ENCODE results near the gene DECR2.
"Not testable (repeated sequence)": the region's sequence is repeated elsewhere in the genome, so short reads cannot be mapped to it uniquely, and the experiment has no call there.

The DECR2 gene

GRCh38 chr16:379961-380761 is 21.5 kb upstream of the DECR2 start:
- DNase-seq, result no peak

GRCh38 chr16:380762-381011 is 21.0 kb upstream of the DECR2 start:
- no peak for DNase-seq

DNA sequence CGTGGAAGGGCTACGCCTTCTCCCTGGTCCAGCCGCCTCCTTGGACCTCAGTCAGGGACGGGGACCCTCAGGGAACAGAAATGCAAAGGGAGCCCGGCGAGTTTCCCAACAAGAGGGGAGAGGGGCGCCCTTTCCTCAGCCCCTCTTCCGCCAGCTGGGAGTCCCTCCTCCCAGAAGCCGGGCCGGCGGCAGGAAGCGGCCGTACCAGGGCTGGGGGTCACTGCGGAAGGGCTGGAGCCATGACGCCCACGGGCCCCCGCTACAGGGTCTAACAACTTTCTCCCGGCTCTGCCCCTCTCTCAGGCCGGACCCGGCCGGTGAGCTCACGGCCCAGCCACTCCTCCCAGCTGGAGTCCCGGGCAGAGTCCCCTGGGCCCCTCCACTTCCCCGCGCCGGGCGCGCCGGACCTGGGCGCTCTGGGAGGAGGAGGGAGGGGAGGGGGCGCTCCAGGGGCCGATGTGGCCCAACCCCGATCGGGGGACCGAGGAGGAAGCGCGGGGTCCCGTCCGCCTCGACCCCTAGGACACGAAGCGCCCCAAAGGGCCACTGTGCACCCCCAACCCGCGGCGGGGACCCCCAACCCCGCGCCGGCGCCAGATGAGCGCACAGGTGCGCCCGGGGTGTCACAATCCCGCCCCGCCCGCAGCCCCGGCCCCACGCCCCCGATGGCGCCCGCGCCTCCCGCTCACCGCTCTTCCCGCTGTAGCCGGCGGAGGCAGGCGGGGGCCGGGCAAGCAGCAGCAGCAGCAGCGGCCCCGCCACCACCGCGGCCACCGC is 20.5 kb upstream of the DECR2 start:
- DNase-seq, result no peak

GRCh38 chr16:381789-382717 is 19.6 kb upstream of the DECR2 start, which contains the start of gene PGAP6:
TSS of gene PGAP6 (minus strand) at chr16:381978. CDS start at chr16:381821, 157 bp downstream.
- DNase-seq, result peak; percentile 73

DNA sequence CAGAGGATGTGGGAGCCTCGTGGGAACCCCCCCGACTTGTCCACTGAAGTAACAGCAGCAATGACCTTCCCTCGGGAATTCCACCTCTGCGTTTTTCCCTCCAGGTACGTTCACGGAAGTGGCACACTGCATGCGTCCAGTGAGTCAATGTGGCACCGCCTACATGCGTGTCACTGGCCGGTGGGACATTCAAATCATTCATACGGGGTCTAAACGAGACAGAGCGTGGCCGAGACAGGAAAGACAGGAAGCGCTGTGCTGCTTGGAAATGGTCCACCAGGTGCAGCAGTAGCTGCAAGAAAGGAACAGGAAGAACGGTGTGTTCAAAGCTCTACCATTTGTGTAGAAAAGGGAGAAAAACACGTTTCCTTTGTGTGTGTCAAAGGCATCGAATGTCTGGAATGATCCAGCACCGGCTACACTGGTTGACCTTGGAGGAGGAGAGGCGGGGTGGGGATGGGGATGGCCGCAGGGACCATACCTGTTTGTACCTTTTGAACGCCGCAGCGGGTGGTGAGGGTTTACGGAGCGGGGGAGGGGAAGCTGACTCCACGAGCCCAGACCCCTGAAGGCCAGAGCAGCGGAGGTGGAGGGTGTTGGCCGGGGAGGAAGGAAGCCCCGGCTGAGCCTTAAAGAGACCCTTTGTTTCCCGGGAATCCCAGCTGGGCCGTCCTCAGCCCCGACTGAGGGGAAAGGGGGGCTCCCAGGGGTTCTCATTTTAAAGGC is 18.2 kb upstream of the DECR2 start:
- no peak for DNase-seq

- DNase-seq, result no peak
These were observed 15.0 kb upstream of the DECR2 start for GRCh38 chr16:386641-387156.

- DNase-seq, result not testable (repeated sequence)
These were observed 13.7 kb upstream of the DECR2 start for GRCh38 chr16:387761-388666.

- DNase-seq, result no peak
These were observed 12.3 kb upstream of the DECR2 start for GRCh38 chr16:389352-389751.

- peak; percentile 68 for DNase-seq
These were observed 9.8 kb upstream of the DECR2 start for GRCh38 chr16:391885-392335.

DNA sequence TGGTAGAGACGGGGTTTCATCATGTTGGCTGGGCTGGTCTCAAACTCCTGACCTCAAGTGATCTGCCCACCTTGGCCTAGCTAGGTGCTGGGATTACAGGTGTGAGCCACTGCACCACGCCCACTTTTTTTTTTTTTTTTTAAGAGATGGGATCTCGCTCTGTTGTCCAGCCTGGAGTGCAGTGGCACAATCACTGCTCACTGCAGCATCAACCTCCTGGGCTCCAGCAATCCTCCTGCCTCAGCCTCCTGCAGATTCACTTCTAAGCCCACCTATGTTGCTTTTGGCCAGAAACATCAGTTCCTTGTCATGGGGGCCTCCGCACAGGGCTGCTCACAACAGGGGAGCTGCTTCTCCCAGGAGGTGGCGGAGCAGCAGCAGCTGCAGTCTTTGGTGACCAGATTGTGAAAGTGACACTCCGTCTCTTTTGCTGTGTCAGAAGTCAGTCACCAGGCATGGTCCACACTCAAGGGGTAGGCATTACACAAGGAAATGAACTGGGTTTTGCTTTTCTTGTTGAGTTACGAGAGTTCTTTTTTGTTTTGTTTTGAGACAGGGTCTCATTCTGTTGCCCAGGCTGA is 9.1 kb upstream of the DECR2 start:
- no peak for DNase-seq

- no peak for DNase-seq
These were observed 5.5 kb upstream of the DECR2 start for GRCh38 chr16:396199-396598.

- no peak for DNase-seq
These were observed 5.1 kb upstream of the DECR2 start for GRCh38 chr16:396605-397004.

- peak; percentile 31 for DNase-seq
These were observed 4.5 kb upstream of the DECR2 start, which contains the start of gene NME4 for GRCh38 chr16:397135-397661. TSS of gene NME4 (plus strand) at chr16:397199. CDS start at chr16:397223, 24 bp downstream.

DNA sequence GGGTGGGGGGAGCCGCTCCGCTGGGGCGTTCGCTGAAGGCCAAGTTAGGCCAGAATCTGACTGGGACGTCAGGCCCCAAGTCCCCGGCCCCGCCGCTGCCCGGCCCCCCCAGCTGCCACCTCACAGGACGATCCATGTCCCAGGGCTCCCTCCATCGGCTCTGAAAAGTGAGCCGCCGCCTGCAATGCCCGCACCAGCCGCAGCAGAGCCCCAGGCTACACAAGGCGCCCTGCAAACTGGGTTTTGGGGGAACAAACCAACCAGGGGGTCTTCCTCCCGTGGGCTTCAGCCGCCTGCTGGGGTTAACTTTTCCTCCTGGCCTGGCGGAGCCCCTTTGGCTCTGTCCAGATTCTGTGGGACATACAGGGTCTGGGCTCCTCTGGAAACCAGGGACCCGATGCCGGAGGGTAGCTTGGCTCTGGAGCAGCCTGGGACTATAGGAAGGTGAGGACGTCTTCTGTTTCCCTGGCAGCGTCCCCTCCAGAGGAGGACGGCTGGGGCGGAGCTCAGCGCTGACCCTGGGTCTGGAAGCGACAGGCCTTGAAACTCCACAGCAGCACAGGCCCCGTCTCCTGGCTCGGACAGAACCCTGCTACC is 3.9 kb upstream of the DECR2 start:
- no peak for DNase-seq

- no peak for DNase-seq
These were observed 2.9 kb upstream of the DECR2 start for GRCh38 chr16:398561-399339.

DNA sequence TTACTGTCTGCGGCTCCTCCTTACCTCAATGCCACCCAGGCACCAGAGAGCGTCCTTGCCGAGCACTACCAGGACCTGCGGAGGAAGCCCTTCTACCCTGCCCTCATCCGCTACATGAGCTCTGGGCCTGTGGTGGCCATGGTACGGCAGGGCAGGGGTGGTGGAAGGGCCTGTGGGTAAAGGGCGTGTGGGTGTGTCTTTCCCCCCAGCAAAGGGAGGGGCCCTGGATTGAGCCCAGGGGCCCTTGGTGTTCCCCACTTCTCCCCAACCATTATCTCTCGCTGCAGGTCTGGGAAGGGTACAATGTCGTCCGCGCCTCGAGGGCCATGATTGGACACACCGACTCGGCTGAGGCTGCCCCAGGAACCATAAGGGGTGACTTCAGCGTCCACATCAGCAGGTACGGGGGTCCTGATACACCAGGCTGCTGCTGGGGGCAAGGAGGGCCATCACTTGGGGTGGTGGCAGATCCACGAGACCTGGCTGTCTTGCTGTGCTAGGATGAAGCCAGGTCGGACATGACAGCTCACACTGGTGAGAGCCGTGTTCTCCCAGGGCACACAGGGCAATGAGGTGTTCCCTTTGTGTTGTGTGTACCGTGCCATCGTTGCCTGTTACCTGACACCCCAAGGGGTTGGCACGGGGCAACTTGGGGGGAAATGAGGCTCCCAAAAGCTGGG is 2.2 kb upstream of the DECR2 start:
- no peak for DNase-seq

- DNase-seq, result no peak
These were observed 1.6 kb upstream of the DECR2 start for GRCh38 chr16:400061-400591.

DNA sequence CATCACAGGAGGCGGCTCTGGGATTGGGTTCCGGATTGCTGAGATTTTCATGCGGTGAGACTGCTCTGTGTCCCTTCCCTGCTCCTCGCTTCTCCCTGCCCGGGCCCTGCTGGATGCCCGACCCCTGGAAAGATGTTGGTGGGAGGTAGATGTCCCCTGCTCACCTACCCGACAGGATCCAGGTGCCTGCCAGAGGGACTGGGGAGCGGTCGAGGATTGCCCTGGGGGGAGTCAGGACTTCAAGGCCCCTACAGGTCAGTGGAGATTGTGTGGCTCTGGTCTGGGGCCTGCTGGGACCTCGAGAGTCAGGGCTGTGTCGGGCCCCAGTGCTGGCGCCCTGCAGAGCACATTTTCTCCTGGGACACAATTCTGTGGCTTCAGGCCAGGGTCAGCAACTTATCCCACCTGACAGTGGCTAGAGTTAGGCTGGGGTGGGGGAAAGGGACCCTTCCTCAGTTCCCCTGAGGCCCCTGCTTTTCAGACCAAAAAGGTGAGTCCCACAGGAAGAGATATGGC is 3.3 kb downstream of the DECR2 start:
- no peak for DNase-seq
